ENCODE results near the gene FAM50B. TPM values are rescaled to one million over a fixed set of nuclear protein-coding genes. Genes with fewer than 3 reads are reported as not detected.

Gene FAM50B
- total RNA-seq, 1 experiment from 2014 or later: 3.3 TPM

DNA sequence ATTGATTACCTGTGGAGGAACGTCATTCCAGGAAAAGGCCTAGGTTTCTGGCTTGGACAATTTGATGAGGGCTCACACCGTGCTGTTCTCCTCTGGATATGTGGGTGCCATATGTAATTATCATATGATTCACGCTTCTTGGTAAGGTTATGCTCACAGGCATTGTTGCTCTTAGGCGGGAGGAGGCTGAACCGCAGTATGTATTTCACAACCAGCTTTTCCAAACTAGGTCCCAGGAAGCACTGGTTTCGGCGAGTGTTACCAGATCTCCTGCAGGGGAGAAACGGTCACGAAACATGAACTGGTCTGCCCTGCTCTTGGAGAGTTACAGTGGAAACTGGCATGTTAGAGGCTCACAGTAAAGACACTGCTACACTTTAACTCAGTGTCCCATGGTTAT lies 793 bp upstream of the FAM50B start:
- Histone ChIP-seq H3K23ac (ENCODE audit: insufficient read length, low read depth, low read length) (no peak overlapping the region), H3K4ac (ENCODE audit: low read depth, low read length) (no peak overlapping the region), H4K20me1 (ENCODE audit: control insufficient read depth, insufficient read depth, insufficient read length) (no peaks in the 10 kb centered on the region), H2BK20ac (ENCODE audit: low read depth, low read length, poor library complexity, severe bottlenecking) (no peak overlapping the region), H3K56ac (ENCODE audit: insufficient read length, low read depth, low read length) (no peak overlapping the region), H3K9ac (ENCODE audit: extremely low read depth, insufficient read length, low read length) (no peak overlapping the region), H4K91ac (ENCODE audit: insufficient read length, low read depth, low read length) (no peak overlapping the region), H3K27me3 (ENCODE audit: insufficient read depth, low read length) (no peaks in the 10 kb centered on the region), H2AFZ (ENCODE audit: low read length) (peak overlapping the region; percentile 70), H3K27ac (ENCODE audit: insufficient read length, low read depth, low read length) (no peak overlapping the region), H3K79me1 (ENCODE audit: insufficient read depth, low read depth, low read length, poor library complexity, severe bottlenecking) (no peaks in the 10 kb centered on the region), H3K18ac (ENCODE audit: insufficient read length, low read depth, low read length) (no peak overlapping the region), H2BK15ac (ENCODE audit: low read depth, low read length) (no peak overlapping the region), H2BK12ac (ENCODE audit: insufficient read length, low read depth, low read length) (no peak overlapping the region), H2BK5ac (ENCODE audit: insufficient read length, low read length) (no peak overlapping the region), H3K9me3 (ENCODE audit: control insufficient read depth, low read depth, low read length) (no peaks in the 10 kb centered on the region), H4K5ac (ENCODE audit: insufficient read length, low read depth, low read length) (no peak overlapping the region), H3K79me2 (ENCODE audit: insufficient read depth, low read length) (no peaks in the 10 kb centered on the region), H3K4me1 (ENCODE audit: insufficient read depth, low read length) (0 out of 2 replicates have a peak, but pooled peaks cover 3% of the 10 kb centered on the region), H3K4me2 (ENCODE audit: insufficient read depth, insufficient read length, low read length) (peak overlapping the region; percentile 60), H4K8ac (replicated peaks; ENCODE audit: insufficient read length, low read depth, low read length) (no peak overlapping the region), H3K14ac (ENCODE audit: insufficient read depth, low read length) (no peak overlapping the region), H3T11ph (ENCODE audit: low read length) (no peak overlapping the region), H2BK120ac (ENCODE audit: low read depth, low read length, poor library complexity, severe bottlenecking) (no peak overlapping the region), H3K23me2 (ENCODE audit: insufficient read length, low read depth, low read length, poor library complexity, severe bottlenecking) (peaks cover 4% of the 10 kb centered on the region), H2AK5ac (ENCODE audit: insufficient read length, low read length) (no peak overlapping the region)
- DNase-seq: no peak
- H3K27ac Mint-ChIP-seq: no peak overlapping the region
- H3K9me3 Mint-ChIP-seq: no peaks in the 10 kb centered on the region
- WGBS (ENCODE audit: extremely low coverage, insufficient read length, low lambda C conversion rate): no CpG with 5 or more reads among the region's 9 CpGs
- H3K4me3 Mint-ChIP-seq: peak overlapping the region; percentile 76 to 78
- peaks cover 6% of the 10 kb centered on the region for H3K27me3 Mint-ChIP-seq (ENCODE audit: low read depth)
- H3K4me1 Mint-ChIP-seq: peaks cover 7 to 9% of the 10 kb centered on the region in 2 experiments
- peaks cover 2 to 14% (median 6%) of the 10 kb centered on the region in 3 experiments; a peak in 2 of 7 replicates for H3K36me3 Mint-ChIP-seq (ENCODE audit: insufficient read depth in 1 of 3, low read depth in 3 of 3)
- no peak for TF ChIP-seq CTCF (conservative IDR thresholded peaks at IDR 0.05)
